Renal pelvis (tissue), 4 donors: ENCODE measurements around the gene PGA4. TPM values are rescaled to one million over a fixed set of nuclear protein-coding genes. Genes with fewer than 3 reads are reported as not detected.
"Not testable (repeated sequence)": the region's sequence is repeated elsewhere in the genome, so short reads cannot be mapped to it uniquely, and the experiment has no call there.

Source experiments
- DNase-seq: peaks from one replicate; pipeline ENCODE4 v3.0.0-alpha.2; 2013
- polyA plus RNA-seq, 3 donors: library from polyadenylated mRNA; unstranded; fragments of 120-200 nt; gene quantifications; one replicate each; pipeline ENCODE4 v1.2.1, GENCODE V29; 2013; ENCODE audit not compliant: insufficient read length in 3 of 3

The PGA4 gene
- polyA plus RNA-seq, 3 donors: 0.30 to 0.59 (median 0.44) TPM

- DNase-seq: not testable (repeated sequence)
Measured at GRCh38 chr11:61249201-61249600, 27.1 kb downstream of the PGA4 start.

- DNase-seq: not testable (repeated sequence)
Measured at GRCh38 chr11:61250796-61251765, 28.9 kb downstream of the PGA4 start.

GRCh38 chr11:61252332-61252731, 30.2 kb downstream of the PGA4 start:
- DNase-seq: not testable (repeated sequence)

- DNase-seq: peak; percentile 24
Measured at GRCh38 chr11:61254403-61255025, 32.4 kb downstream of the PGA4 start.

- no peak for DNase-seq
Measured at GRCh38 chr11:61256710-61257482, 34.7 kb downstream of the PGA4 start.

- no peak for DNase-seq
Measured at GRCh38 chr11:61258546-61258945, 36.4 kb downstream of the PGA4 start.

- DNase-seq: no peak
Measured at GRCh38 chr11:61259363-61259762, 37.2 kb downstream of the PGA4 start.

GRCh38 chr11:61264371-61264770, 42.2 kb downstream of the PGA4 start:
- DNase-seq: no peak

GRCh38 chr11:61264795-61265194, 42.6 kb downstream of the PGA4 start:
- no peak for DNase-seq

- no peak for DNase-seq
Measured at GRCh38 chr11:61265357-61265756, 43.2 kb downstream of the PGA4 start.

- no peak for DNase-seq
Measured at GRCh38 chr11:61266602-61267001, 44.5 kb downstream of the PGA4 start.

GRCh38 chr11:61267437-61267841, 45.3 kb downstream of the PGA4 start:
- no peak for DNase-seq

- DNase-seq: no peak
Measured at GRCh38 chr11:61268588-61269250, 46.6 kb downstream of the PGA4 start.

- no peak for DNase-seq
Measured at GRCh38 chr11:61270354-61271076, 48.4 kb downstream of the PGA4 start.

- DNase-seq: no peak
Measured at GRCh38 chr11:61272731-61273130, 50.6 kb downstream of the PGA4 start.

GRCh38 chr11:61273178-61274078, 51.3 kb downstream of the PGA4 start:
- DNase-seq: no peak

- no peak for DNase-seq
Measured at GRCh38 chr11:61274084-61274483, 51.9 kb downstream of the PGA4 start.

GRCh38 chr11:61275191-61275590, 53.0 kb downstream of the PGA4 start:
- no peak for DNase-seq

GRCh38 chr11:61277186-61278000, 55.2 kb downstream of the PGA4 start:
- DNase-seq: no peak
